MCF 10A (cell line): ENCODE results near the gene ARIH1. TPM values are rescaled to one million over a fixed set of nuclear protein-coding genes. Genes with fewer than 3 reads are reported as not detected.
"Not testable (repeated sequence)": the region's sequence is repeated elsewhere in the genome, so short reads cannot be mapped to it uniquely, and the experiment has no call there.

Experiments used
- BruUV-seq: library from RNA; stranded (reverse); fragments of 400-500 nt; replicated peaks from 2 replicates; lab custom pipeline; 2021; lab: Mats Ljungman, UMichigan
- CTCF ChIA-PET: fragments of 300-600 bp; sonication (Branson Sonifier 250); formaldehyde crosslinking; extraction: SDS; loops from one replicate; lab custom pipeline; 2021; ENCODE audit warnings: antibody characterized with exemption, inconsistent platforms; lab: Yijun Ruan, JAX
- POLR2A ChIA-PET: fragments of 300-600, 350-650 bp; sonication (Branson Sonifier 250); formaldehyde crosslinking; extraction: SDS; loops from one replicate; lab custom pipeline; 2020; ENCODE audit warnings: antibody characterized with exemption, inconsistent platforms; lab: Yijun Ruan, JAX
- DNase-seq: peaks from one replicate; pipeline ENCODE4 v3.0.0-alpha.2; 2018; ENCODE audit not compliant: unreplicated experiment
- H3K27ac Mint-ChIP-seq: one replicate; pipeline ENCODE4 v1.8.0; 2022; ENCODE audit warnings: mild to moderate bottlenecking, low read depth, mixed read lengths; ENCODE audit not compliant: unreplicated experiment
- H3K27me3 Mint-ChIP-seq: one replicate; pipeline ENCODE4 v1.8.0; 2022; ENCODE audit warnings: mixed read lengths; ENCODE audit not compliant: insufficient read depth, unreplicated experiment
- H3K36me3 Mint-ChIP-seq: one replicate; pipeline ENCODE4 v1.8.0; 2022; ENCODE audit warnings: mild to moderate bottlenecking, moderate library complexity, mixed read lengths; ENCODE audit not compliant: insufficient read depth, unreplicated experiment
- H3K4me1 Mint-ChIP-seq: one replicate; pipeline ENCODE4 v1.8.0; 2022; ENCODE audit warnings: mixed read lengths; ENCODE audit not compliant: insufficient read depth, unreplicated experiment
- H3K4me3 Mint-ChIP-seq: one replicate; pipeline ENCODE4 v1.8.0; 2022; ENCODE audit warnings: mild to moderate bottlenecking, moderate library complexity, mixed read lengths; ENCODE audit not compliant: unreplicated experiment
- H3K9me3 Mint-ChIP-seq: one replicate; pipeline ENCODE4 v1.8.0; 2022; ENCODE audit warnings: mixed read lengths; ENCODE audit not compliant: unreplicated experiment
- intact Hi-C: fragments of 100-400 bp; cut with micrococcal nuclease; formaldehyde crosslinking; loops from 2 replicates; pipeline ENCODE4 v1.14.1; 2022
- total RNA-seq: library from RNA; stranded (reverse); gene quantifications from 2 replicates; pipeline ENCODE4 v1.2.3, GENCODE V29; 2022
- TF ChIP-seq, protein P1 (sequence below): fragments of 200-600 bp; IDR thresholded peaks from one replicate; pipeline ENCODE4 v1.8.0; 2022; ENCODE audit warnings: antibody characterized with exemption, mild to moderate bottlenecking; ENCODE audit not compliant: unreplicated experiment

Gene ARIH1
- total RNA-seq, 1 experiment from 2014 or later: 235 TPM

DNA sequence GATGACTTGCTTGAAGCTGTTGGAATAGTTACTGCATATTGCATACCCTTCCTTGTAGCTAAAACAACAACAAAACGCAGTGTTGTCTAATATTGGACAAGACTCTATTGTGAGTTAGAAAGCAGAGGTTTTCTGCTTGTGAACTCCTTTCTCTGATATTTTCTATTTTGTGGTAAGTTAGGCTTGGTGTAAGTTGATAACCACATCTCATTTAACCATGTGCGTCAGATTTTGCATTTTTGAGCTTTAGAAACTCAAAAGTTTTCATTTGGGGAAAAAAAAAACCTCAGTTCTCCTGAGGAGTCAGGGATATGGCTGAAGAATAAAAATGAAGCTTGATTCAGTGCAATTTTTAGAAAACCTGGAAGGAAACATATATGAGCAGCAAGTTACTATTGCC, 1.5 kb downstream of the ARIH1 start:
- POLR2A ChIA-PET: interaction anchor here (0.5 to 4.2 kb wide), 19 partner anchors 8 to 276 kb away, joined by 3 to 45 read pairs (median 3); partner anchors contain the start of gene HEXA
- TF ChIP-seq, protein P1, sequence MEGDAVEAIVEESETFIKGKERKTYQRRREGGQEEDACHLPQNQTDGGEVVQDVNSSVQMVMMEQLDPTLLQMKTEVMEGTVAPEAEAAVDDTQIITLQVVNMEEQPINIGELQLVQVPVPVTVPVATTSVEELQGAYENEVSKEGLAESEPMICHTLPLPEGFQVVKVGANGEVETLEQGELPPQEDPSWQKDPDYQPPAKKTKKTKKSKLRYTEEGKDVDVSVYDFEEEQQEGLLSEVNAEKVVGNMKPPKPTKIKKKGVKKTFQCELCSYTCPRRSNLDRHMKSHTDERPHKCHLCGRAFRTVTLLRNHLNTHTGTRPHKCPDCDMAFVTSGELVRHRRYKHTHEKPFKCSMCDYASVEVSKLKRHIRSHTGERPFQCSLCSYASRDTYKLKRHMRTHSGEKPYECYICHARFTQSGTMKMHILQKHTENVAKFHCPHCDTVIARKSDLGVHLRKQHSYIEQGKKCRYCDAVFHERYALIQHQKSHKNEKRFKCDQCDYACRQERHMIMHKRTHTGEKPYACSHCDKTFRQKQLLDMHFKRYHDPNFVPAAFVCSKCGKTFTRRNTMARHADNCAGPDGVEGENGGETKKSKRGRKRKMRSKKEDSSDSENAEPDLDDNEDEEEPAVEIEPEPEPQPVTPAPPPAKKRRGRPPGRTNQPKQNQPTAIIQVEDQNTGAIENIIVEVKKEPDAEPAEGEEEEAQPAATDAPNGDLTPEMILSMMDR: no peak
- no peaks in the 10 kb centered on the region for H3K27me3 Mint-ChIP-seq
- H3K4me3 Mint-ChIP-seq: peak overlapping the region; percentile 91
- peaks cover 49% of the 10 kb centered on the region for H3K36me3 Mint-ChIP-seq
- TSS peak; percentile 29 for BruUV-seq
- intact Hi-C loops: loop anchor here (1.0 kb wide), 1 partner anchor 99 kb away; the partner anchor contains the start of gene HEXA
- H3K9me3 Mint-ChIP-seq: no peaks in the 10 kb centered on the region
- DNase-seq: no peak
- peaks cover 8% of the 10 kb centered on the region for H3K4me1 Mint-ChIP-seq
- H3K27ac Mint-ChIP-seq: peak overlapping the region; percentile 100
- CTCF ChIA-PET: interaction anchor here (0.5 to 1.3 kb wide), 5 partner anchors 22 to 277 kb away, joined by 3 to 4 read pairs (median 3); no protein-coding TSS in a partner anchor

DNA sequence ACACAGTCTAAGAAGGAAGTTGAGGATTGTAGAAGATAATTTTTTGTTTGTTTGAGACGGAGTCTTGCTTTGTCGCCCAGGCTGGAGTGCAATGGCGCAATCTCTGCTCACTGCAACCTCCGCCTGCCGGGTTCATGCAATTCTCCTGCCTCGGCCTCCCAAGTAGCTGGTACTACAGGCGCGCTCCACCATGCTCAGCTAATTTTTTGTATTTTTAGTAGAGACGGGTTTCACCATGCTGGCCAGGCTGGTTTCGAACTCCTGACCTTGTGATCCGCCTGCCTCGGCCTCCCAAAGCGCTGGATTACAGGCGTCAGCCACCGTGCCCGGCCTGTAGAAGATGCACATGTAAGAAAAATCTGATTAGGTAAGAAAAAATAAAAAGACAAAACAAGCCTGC, 2.2 kb downstream of the ARIH1 start:
- not testable (repeated sequence) for H3K27ac Mint-ChIP-seq

GRCh38 chr15:72481015-72481659, 7.0 kb downstream of the ARIH1 start:
- Mint-ChIP-seq H3K27ac (peak overlapping the region; percentile 56), H3K36me3 (peaks cover 68% of the 10 kb centered on the region), H3K4me3 (no peak overlapping the region), H3K27me3 (no peaks in the 10 kb centered on the region), H3K4me1 (peaks cover 21% of the 10 kb centered on the region), H3K9me3 (no peaks in the 10 kb centered on the region)
- intact Hi-C loops: no loop called here
- TF ChIP-seq, protein P1: no peak
- ChIA-PET POLR2A (interaction anchor here (0.7 to 1.7 kb wide), 4 partner anchors 11 to 106 kb away, joined by 4 to 11 read pairs (median 5); no protein-coding TSS in a partner anchor), CTCF (interaction anchor here (0.6 to 0.7 kb wide), 2 partner anchors 18 to 56 kb away, joined by 3 read pairs; no protein-coding TSS in a partner anchor)
- peak; percentile 20 for DNase-seq
- no TSS peak for BruUV-seq

More for the DNA sequence above, 2.2 kb downstream of the ARIH1 start:
- ChIA-PET POLR2A (interaction anchor here (0.6 to 4.2 kb wide), 12 partner anchors 10 to 276 kb away, joined by 3 to 45 read pairs (median 6); partner anchors contain the start of gene HEXA), CTCF (interaction anchor here (1.0 kb wide), 1 partner anchor 21 kb away, joined by 4 read pairs; no protein-coding TSS in a partner anchor)
- BruUV-seq, DNase-seq, H3K9me3 Mint-ChIP-seq, H3K27me3 Mint-ChIP-seq, intact Hi-C loops: not testable (repeated sequence)
- Mint-ChIP-seq H3K36me3 (peaks cover 56% of the 10 kb centered on the region), H3K4me3 (peak overlapping the region; percentile 91), H3K4me1 (peaks cover 15% of the 10 kb centered on the region)

- intact Hi-C loops: no loop called here
- no peak overlapping the region for H3K27ac Mint-ChIP-seq
- ChIA-PET POLR2A (interaction anchor here (0.7 to 2.9 kb wide), 4 partner anchors 9 to 74 kb away, joined by 3 to 17 read pairs (median 10); no protein-coding TSS in a partner anchor), CTCF (interaction anchor here (0.6 to 1.4 kb wide), 5 partner anchors 9 to 1193 kb away, joined by 3 to 5 read pairs (median 3); no protein-coding TSS in a partner anchor)
- peaks cover 23% of the 10 kb centered on the region for H3K4me1 Mint-ChIP-seq
- DNase-seq: no peak
- H3K36me3 Mint-ChIP-seq: peaks cover 56% of the 10 kb centered on the region
- H3K4me3 Mint-ChIP-seq: no peak overlapping the region
- TF ChIP-seq, protein P1: no peak
- BruUV-seq: no TSS peak
- no peaks in the 10 kb centered on the region for H3K27me3 Mint-ChIP-seq
- no peaks in the 10 kb centered on the region for H3K9me3 Mint-ChIP-seq
Measured at GRCh38 chr15:72482275-72482674, 8.1 kb downstream of the ARIH1 start.
